ENCODE data around the gene HGFAC.

The HGFAC gene

DNA sequence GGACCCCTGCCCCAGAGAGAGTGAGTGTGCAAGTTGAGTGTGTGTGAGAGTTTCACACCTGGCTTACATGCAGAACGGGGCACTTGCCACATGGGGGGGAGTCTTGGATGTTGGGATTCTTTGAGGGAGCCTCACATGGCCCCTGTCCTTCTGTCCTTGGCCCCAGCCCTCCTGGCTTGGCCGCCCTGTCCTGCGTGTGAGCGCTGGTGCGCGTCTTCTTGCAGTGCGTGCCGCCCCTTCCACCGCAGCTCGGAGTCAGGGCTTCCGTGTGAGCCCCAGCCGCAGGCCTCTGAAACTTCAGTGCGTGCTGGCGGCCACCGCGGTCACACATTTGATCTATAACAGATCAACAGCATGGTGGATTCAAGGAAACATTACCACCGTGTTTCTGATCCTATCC is 30.1 kb upstream of the HGFAC start:
- TF ChIP-seq, protein P1, sequence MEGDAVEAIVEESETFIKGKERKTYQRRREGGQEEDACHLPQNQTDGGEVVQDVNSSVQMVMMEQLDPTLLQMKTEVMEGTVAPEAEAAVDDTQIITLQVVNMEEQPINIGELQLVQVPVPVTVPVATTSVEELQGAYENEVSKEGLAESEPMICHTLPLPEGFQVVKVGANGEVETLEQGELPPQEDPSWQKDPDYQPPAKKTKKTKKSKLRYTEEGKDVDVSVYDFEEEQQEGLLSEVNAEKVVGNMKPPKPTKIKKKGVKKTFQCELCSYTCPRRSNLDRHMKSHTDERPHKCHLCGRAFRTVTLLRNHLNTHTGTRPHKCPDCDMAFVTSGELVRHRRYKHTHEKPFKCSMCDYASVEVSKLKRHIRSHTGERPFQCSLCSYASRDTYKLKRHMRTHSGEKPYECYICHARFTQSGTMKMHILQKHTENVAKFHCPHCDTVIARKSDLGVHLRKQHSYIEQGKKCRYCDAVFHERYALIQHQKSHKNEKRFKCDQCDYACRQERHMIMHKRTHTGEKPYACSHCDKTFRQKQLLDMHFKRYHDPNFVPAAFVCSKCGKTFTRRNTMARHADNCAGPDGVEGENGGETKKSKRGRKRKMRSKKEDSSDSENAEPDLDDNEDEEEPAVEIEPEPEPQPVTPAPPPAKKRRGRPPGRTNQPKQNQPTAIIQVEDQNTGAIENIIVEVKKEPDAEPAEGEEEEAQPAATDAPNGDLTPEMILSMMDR (conservative IDR thresholded peaks at IDR 0.05; ENCODE audit: low read length) = no peak
- H3K4me3 ChIP-seq (ENCODE audit: low read length) = no peak overlapping the region
- no peak for DNase-seq (ENCODE audit: low read depth)

DNA sequence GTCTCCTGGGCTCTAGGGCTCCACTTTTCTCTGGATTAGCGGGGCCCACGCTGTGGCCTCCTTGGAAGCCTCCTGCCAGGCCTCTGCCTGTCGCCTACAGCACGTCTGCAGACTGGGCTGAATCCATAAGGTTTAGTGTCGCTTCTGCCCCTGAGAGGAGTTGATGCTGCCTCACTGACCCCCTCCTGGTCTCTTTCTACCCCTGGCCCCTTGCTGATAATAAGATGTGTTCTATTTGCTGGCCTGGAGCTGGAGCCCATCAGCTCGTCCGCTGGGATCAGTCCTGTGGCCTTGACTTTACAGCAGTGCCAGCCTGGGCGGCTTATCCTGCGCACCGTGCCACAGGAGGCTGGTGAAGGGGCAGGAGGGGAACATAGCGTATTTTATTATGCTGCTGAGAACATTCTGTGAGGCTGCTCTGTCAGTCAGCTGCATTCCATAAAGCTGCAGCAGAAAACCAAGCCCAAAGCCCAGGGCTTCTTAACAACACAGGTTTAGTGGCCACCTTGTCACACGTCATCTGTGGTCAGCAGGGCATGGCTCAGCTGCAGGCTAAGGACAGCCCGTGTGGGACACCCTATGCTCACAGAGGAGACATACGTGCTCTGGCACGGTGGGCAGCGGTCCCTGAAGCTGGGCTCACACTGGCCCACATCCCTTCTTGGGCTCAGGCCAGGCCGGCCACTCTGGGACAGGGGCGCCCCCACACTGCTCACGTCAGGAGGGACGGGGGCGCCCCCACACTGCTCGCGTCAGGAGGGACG is 29.3 kb upstream of the HGFAC start:
- TF ChIP-seq, protein P1 (conservative IDR thresholded peaks at IDR 0.05; ENCODE audit: low read length) = no peak

DNA sequence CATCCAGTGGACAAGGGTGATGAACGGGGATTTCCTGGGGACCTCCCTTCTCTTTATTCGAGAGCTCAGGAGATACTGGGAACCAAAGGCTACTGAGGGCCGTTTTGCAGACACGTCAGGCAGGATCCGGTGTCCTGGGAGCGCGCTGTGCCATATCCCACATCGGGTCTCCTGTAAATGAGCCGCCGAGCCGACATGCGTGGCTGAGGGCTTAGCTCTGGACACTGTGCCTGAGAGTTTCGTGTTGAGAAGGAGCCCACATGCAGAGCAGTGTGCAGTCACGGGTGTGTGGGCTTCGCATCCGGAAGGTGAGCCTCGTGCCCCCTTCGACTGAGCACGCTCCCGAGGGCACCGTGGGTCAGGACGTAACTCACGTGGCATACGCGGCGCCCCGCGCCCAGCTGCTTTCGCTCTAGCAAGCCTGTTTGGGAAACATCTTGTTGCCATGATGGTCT is 28.5 kb upstream of the HGFAC start:
- no peak overlapping the region for H3K4me3 ChIP-seq (ENCODE audit: low read length)
- no peak for DNase-seq (ENCODE audit: low read depth)
- TF ChIP-seq, protein P1 (conservative IDR thresholded peaks at IDR 0.05; ENCODE audit: low read length) = no peak

More for the DNA sequence above, 29.3 kb upstream of the HGFAC start:
- no peak overlapping the region for H3K4me3 ChIP-seq (ENCODE audit: low read length)
- DNase-seq (ENCODE audit: low read depth) = no peak

DNA sequence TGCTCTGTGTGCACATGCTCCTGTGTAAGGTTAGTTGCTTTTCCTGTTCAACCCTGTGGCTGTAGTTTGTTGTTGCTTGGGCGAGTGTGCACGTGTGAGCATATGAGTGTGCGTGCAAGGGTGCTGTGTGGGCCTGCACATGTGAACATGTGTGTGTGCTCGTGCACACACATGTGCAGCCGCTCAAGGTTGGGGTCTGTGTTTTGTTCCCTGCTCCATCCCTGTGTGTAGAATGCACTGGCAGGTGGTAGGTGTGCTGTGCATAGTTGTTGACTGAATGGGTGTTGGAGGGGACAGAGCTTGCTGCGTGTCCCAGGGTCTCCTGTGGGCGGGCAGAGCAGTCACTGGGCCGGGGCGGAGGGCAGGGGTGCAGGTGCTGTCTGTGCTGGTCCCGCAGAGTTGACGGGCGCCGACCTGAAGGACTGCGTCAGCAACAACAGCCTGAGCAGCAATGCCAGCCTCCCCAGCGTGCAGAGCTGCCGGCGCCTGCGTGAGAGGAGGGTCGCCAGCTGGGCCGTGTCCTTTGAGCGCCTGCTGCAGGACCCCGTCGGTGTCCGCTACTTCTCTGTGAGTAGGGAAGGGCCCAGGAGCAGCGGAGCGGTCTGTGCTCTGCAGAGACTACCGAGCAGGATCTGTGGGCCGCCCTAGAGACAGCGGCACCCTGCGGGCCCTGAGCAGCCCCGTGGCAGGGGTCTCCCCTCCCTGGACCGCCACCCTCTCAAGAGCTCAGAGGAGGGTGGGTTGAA is 27.9 kb upstream of the HGFAC start:
- DNase-seq (ENCODE audit: low read depth) = no peak
- no peak overlapping the region for H3K4me3 ChIP-seq (ENCODE audit: low read length)
- TF ChIP-seq, protein P1 (conservative IDR thresholded peaks at IDR 0.05; ENCODE audit: low read length) = no peak

DNA sequence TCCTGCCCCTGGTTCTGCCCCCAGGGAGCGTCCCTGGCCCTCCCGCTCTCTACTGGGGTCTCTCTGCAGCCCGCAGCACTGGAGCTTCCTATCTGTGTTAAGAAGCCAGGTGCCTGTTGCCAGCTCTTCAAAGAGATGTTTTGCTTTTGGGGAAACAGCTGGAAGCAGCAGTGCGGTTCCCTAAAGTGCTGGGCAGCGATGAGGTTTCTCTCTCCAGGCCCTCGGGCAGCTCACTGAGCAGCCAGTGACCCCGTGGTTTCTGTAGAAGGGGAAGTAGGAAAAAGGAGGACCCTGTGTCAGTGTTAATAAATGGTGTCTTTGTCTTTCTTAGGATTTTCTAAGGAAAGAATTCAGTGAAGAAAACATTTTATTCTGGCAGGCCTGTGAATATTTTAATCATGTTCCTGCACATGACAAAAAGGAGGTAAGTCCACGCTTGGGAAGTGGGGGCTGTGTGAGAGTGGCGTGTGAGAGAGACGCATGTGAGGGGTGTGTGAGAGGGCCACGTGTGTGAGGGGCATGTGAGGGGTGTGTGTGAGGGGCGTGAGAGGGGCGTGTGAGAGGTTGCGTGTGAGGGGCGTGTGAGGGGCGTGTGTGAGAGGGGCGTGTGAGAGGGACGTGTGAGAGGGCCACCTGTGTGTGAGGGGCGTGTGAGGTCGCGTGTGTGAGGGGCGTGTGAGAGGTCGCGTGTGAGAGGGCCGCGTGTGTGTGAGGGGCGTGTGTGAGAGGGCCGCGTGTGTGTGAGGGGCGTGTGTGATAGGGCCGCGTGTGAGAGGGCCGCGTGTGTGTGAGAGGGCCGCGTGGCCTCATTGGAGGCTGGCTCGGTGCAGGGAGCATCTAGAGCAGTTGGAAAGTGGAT is 27.1 kb upstream of the HGFAC start:
- no peak overlapping the region for H3K4me3 ChIP-seq (ENCODE audit: low read length)
- no peak for DNase-seq (ENCODE audit: low read depth)
- TF ChIP-seq, protein P1 (conservative IDR thresholded peaks at IDR 0.05; ENCODE audit: low read length) = no peak

DNA sequence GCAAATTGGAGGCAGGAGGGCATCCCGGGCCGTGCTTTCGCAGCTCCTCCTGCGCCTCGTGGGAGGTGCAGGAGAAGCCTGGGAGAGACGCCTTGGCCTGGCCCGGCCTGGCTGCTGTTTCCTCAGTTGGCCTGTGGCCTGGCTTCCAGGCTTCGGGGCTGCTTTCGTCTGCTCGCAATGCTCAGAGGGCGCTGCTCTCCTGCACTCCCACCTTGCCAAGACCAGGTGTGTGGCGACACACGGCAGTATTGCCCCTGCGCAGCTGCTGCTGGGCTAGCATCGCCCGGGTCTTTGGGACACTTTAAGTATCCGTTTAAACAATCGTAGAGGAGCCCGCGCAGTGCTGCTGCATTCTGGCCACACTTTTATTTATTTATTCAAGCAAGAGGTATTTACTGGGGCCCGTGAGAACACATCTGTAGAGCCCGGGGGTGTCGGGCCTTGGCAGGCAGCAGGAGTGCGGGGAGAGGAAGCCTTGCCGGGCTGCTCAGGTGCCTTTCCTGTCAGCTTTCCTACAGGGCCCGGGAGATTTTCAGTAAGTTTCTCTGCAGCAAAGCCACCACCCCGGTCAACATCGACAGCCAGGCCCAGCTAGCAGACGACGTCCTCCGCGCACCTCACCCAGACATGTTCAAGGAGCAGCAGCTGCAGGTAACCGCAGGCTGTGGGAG is 26.2 kb upstream of the HGFAC start:
- TF ChIP-seq, protein P1 (conservative IDR thresholded peaks at IDR 0.05; ENCODE audit: low read length) = no peak
- no peak for DNase-seq (ENCODE audit: low read depth)
- H3K4me3 ChIP-seq (ENCODE audit: low read length) = no peak overlapping the region
